ENCODE measurements around the gene GATA1.
A peak's percentile ranks its signal among the peaks of the same experiment; 100 is the strongest.

The GATA1 gene

DNA sequence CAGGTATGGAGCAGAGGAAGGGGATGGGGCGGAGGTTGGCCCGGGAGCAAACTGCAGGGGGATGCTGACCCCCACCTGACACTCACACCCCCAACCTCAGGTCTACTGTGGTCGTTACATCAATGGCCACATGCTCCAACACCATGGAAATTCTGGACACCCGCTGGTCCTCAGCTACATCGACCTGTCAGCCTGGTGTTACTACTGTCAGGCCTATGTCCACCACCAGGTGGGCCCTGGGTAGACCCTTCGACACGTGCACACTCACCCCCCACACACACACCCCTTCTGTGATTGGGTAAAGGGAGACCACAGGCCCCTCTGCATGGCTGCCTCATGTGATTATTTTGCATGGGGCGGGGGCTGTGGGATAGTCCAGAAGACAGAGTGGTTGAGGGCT, 37.7 kb downstream of the GATA1 start:
- Histone ChIP-seq H3K4ac (ENCODE audit: low read length) (no peak overlapping the region), H3K27me3 (ENCODE audit: control insufficient read depth in 3 of 3, insufficient read depth in 3 of 3, low read depth in 1 of 3, low read length in 3 of 3) (peaks cover 0 to 8% (median 0%) of the 10 kb centered on the region in 3 experiments), H4K8ac (ENCODE audit: low read depth, low read length) (no peak overlapping the region), H2BK5ac (ENCODE audit: low read length) (no peak overlapping the region), H3K79me1 (ENCODE audit: low read depth, low read length) (no peaks in the 10 kb centered on the region), H4K91ac (ENCODE audit: low read depth, low read length, poor library complexity) (no peak overlapping the region), H3K27ac (replicated peaks; ENCODE audit: low read length) (no peak overlapping the region), H3K36me3 (replicated peaks in 1 of 2; ENCODE audit: control insufficient read depth in 2 of 2, insufficient read depth in 2 of 2, low read length in 2 of 2) (peaks cover 14 to 56% of the 10 kb centered on the region in 2 donors), H3K9ac (ENCODE audit: low read depth, low read length, poor library complexity) (peak overlapping the region; percentile 4), H3K4me2 (ENCODE audit: insufficient read depth, low read length, poor library complexity, severe bottlenecking) (no peak overlapping the region), H3K14ac (ENCODE audit: low read length) (no peak overlapping the region), H2BK15ac (ENCODE audit: low read length) (no peak overlapping the region), H3K9me3 (replicated peaks in 1 of 2; ENCODE audit: control insufficient read depth in 2 of 2, insufficient read depth in 1 of 2, low read depth in 1 of 2, low read length in 2 of 2) (peaks cover 0 to 2% of the 10 kb centered on the region in 2 donors), H2BK120ac (ENCODE audit: low read depth, low read length) (no peak overlapping the region), H2AFZ (ENCODE audit: low read length) (no peak overlapping the region), H3K18ac (ENCODE audit: low read length) (no peak overlapping the region), H2BK12ac (ENCODE audit: low read length) (no peak overlapping the region), H3K4me1 (ENCODE audit: control insufficient read depth in 2 of 2, insufficient read depth in 1 of 2, low read depth in 1 of 2, low read length in 2 of 2) (no peaks in the 10 kb centered on the region), H3K23ac (ENCODE audit: low read depth, low read length, poor library complexity) (no peak overlapping the region), H2AK5ac (ENCODE audit: low read depth, low read length) (no peak overlapping the region), H3K4me3 (ENCODE audit: low read length in 2 of 2) (no peak overlapping the region)
- no peak for DNase-seq (ENCODE audit: low spot score)
- no CpG with 5 or more reads among the region's 8 CpGs for WGBS, 2 donors (ENCODE audit: extremely low coverage in 2 of 2, insufficient read length in 2 of 2, insufficient replicate concordance in 1 of 2)

DNA sequence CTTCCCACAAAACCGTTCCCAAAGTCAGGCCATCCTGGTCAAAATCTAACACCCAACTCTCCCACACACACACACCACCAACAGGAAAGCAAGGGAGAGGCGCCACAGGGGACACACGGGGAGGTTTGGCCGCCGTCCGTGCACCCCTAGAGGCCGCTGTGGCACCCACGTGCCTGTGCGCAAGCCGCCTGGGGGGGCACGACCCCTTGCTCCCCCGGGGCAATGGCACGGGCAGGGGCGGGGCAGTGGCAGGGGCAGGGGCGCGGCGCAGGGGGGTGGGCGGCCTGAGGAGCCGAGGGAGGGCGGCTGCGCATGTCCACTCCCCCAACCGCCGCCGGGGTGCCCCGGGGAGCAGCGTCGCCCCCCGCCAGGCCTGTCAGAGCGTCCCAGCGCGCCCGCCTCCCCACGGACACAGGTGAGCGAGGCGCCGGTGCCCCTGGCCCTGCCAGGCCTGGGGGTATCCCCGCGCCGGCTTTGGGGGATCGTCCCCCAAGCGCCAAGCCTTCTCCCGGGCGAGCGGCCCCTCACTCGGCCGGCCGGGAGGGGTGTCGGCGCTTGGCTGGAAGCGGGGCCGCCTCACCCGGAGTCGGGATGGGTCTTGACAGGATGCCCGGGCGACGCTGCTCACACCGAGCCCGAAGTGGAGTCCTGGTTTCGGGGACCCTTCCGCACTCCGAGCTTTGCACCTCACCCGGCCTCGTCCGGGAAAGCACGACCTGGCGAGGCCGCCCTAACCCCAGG, 39.9 kb downstream of the GATA1 start, which contains the start of gene ERAS:
TSS of gene ERAS (plus strand) at position 379 of the 741 bp plus-strand sequence. CDS start 2,611 bp downstream, outside the sequence.
- H3K79me1 ChIP-seq (ENCODE audit: low read depth, low read length), result no peaks in the 10 kb centered on the region
- H4K91ac ChIP-seq (ENCODE audit: low read depth, low read length, poor library complexity), result no peak within 1 kb of the TSS
- H2AFZ ChIP-seq (ENCODE audit: low read length), result no peak within 1 kb of the TSS
- no peaks in the 10 kb centered on the region for H3K4me1 ChIP-seq (ENCODE audit: control insufficient read depth in 2 of 2, insufficient read depth in 1 of 2, low read depth in 1 of 2, low read length in 2 of 2)
- no CpG with 5 or more reads among the region's 67 CpGs for WGBS, 2 donors (ENCODE audit: extremely low coverage in 2 of 2, insufficient read length in 2 of 2, insufficient replicate concordance in 1 of 2)
- H2AK5ac ChIP-seq (ENCODE audit: low read depth, low read length), result no peak within 1 kb of the TSS
- no peak within 1 kb of the TSS for H3K14ac ChIP-seq (ENCODE audit: low read length)
- H2BK12ac ChIP-seq (ENCODE audit: low read length), result no peak within 1 kb of the TSS
- H2BK5ac ChIP-seq (ENCODE audit: low read length), result no peak within 1 kb of the TSS
- no peak within 1 kb of the TSS for H3K4me3 ChIP-seq (ENCODE audit: low read length in 2 of 2)
- H4K8ac ChIP-seq (ENCODE audit: low read depth, low read length), result no peak within 1 kb of the TSS
- H2BK15ac ChIP-seq (ENCODE audit: low read length), result no peak within 1 kb of the TSS
- no peak within 1 kb of the TSS for H3K27ac ChIP-seq (replicated peaks; ENCODE audit: low read length)
- H3K23ac ChIP-seq (ENCODE audit: low read depth, low read length, poor library complexity), result no peak within 1 kb of the TSS
- H3K36me3 ChIP-seq (replicated peaks in 1 of 2; ENCODE audit: control insufficient read depth in 2 of 2, insufficient read depth in 2 of 2, low read length in 2 of 2), result peaks cover 9 to 42% of the 10 kb centered on the region in 2 donors
- no peak within 1 kb of the TSS for H3K4me2 ChIP-seq (ENCODE audit: insufficient read depth, low read length, poor library complexity, severe bottlenecking)
- H2BK120ac ChIP-seq (ENCODE audit: low read depth, low read length), result no peak within 1 kb of the TSS
- no peak for DNase-seq (ENCODE audit: low spot score)
- H3K9me3 ChIP-seq (replicated peaks in 1 of 2; ENCODE audit: control insufficient read depth in 2 of 2, insufficient read depth in 1 of 2, low read depth in 1 of 2, low read length in 2 of 2), result peaks cover 0 to 2% of the 10 kb centered on the region in 2 donors
- no peak within 1 kb of the TSS for H3K9ac ChIP-seq (ENCODE audit: low read depth, low read length, poor library complexity)
- peaks cover 0 to 27% (median 2%) of the 10 kb centered on the region in 3 experiments for H3K27me3 ChIP-seq (ENCODE audit: control insufficient read depth in 3 of 3, insufficient read depth in 3 of 3, low read depth in 1 of 3, low read length in 3 of 3)
- H3K4ac ChIP-seq (ENCODE audit: low read length), result no peak within 1 kb of the TSS
- no peak within 1 kb of the TSS for H3K18ac ChIP-seq (ENCODE audit: low read length)

DNA sequence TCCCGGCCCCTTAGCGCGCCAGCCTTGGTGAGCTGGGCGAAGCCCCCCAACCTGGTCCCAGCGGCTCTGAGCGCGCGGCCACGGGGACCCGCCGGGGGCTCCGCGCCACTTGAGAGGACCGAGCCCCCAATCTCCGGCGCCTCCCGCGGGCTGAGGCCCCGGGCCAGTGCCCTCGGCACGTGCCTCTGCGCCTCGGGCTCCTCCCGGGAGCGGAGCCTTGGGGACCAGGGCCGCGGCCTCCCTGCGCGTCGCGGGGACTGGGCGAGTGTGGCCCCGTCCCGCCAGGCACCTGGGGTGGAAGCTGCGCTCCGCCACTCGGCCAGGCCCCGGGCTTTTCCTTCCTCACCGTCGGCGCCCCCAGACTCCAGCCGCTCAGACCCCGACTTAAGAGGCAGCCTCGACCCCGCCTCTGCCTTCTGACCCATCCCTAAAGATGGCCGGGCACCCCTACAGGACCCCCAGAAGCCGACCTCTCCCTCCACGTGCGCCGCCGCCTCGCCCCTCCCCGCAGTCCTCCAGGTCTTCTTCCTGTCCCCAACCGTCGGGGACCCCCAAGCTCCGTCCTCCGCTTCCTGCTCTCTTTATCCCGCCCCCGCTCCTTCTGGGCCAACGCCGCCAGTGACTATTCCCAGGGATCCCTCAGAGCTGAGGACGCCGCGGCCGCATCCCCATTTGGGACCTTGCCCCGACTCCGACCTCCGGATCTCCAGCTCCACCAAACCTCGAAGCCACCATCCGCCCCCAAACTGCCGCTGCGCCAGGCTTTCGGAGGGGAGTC, 40.7 kb downstream of the GATA1 start:
- WGBS, 2 donors (ENCODE audit: extremely low coverage in 2 of 2, insufficient read length in 2 of 2, insufficient replicate concordance in 1 of 2), result no CpG with 5 or more reads among the region's 73 CpGs
- Histone ChIP-seq H3K9me3 (replicated peaks in 1 of 2; ENCODE audit: control insufficient read depth in 2 of 2, insufficient read depth in 1 of 2, low read depth in 1 of 2, low read length in 2 of 2) (peaks cover 0 to 2% of the 10 kb centered on the region in 2 donors), H3K9ac (ENCODE audit: low read depth, low read length, poor library complexity) (no peak overlapping the region), H3K23ac (ENCODE audit: low read depth, low read length, poor library complexity) (no peak overlapping the region), H2AFZ (ENCODE audit: low read length) (no peak overlapping the region), H4K8ac (ENCODE audit: low read depth, low read length) (no peak overlapping the region), H3K27me3 (ENCODE audit: control insufficient read depth in 3 of 3, insufficient read depth in 3 of 3, low read depth in 1 of 3, low read length in 3 of 3) (peaks cover 0 to 34% (median 3%) of the 10 kb centered on the region in 3 experiments), H2BK120ac (ENCODE audit: low read depth, low read length) (no peak overlapping the region), H3K18ac (ENCODE audit: low read length) (no peak overlapping the region), H3K4me1 (ENCODE audit: control insufficient read depth in 2 of 2, insufficient read depth in 1 of 2, low read depth in 1 of 2, low read length in 2 of 2) (no peaks in the 10 kb centered on the region), H3K4me3 (ENCODE audit: low read length in 2 of 2) (no peak overlapping the region), H2BK15ac (ENCODE audit: low read length) (no peak overlapping the region), H2BK12ac (ENCODE audit: low read length) (no peak overlapping the region), H3K4ac (ENCODE audit: low read length) (no peak overlapping the region), H3K27ac (replicated peaks; ENCODE audit: low read length) (no peak overlapping the region), H3K4me2 (ENCODE audit: insufficient read depth, low read length, poor library complexity, severe bottlenecking) (no peak overlapping the region), H2BK5ac (ENCODE audit: low read length) (no peak overlapping the region), H3K36me3 (replicated peaks in 1 of 2; ENCODE audit: control insufficient read depth in 2 of 2, insufficient read depth in 2 of 2, low read length in 2 of 2) (peaks cover 9 to 37% of the 10 kb centered on the region in 2 donors), H3K79me1 (ENCODE audit: low read depth, low read length) (no peaks in the 10 kb centered on the region), H3K14ac (ENCODE audit: low read length) (no peak overlapping the region), H4K91ac (ENCODE audit: low read depth, low read length, poor library complexity) (no peak overlapping the region), H2AK5ac (ENCODE audit: low read depth, low read length) (no peak overlapping the region)
- no peak for DNase-seq (ENCODE audit: low spot score)

DNA sequence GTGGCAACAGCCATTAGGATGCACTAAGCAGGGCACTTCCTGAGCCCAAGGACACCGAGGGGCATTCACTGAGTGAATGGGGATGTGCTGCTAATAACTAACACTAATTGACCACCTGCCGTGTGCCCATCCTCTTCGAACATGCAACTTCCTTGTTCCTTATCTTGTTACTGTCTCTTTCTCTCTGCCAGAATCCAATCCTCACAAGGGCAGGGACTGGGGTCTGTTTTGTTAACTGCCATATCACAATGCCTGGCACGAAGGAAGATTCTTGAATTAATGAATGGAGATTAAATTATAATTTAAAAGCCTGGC, 41.2 kb downstream of the GATA1 start:
- Histone ChIP-seq H3K14ac (ENCODE audit: low read length) (no peak overlapping the region), H3K4me3 (ENCODE audit: low read length in 2 of 2) (no peak overlapping the region), H3K36me3 (replicated peaks in 1 of 2; ENCODE audit: control insufficient read depth in 2 of 2, insufficient read depth in 2 of 2, low read length in 2 of 2) (peaks cover 9 to 32% of the 10 kb centered on the region in 2 donors), H3K4me1 (ENCODE audit: control insufficient read depth in 2 of 2, insufficient read depth in 1 of 2, low read depth in 1 of 2, low read length in 2 of 2) (no peaks in the 10 kb centered on the region), H2AK5ac (ENCODE audit: low read depth, low read length) (no peak overlapping the region), H2BK120ac (ENCODE audit: low read depth, low read length) (no peak overlapping the region), H3K9ac (ENCODE audit: low read depth, low read length, poor library complexity) (no peak overlapping the region), H3K79me1 (ENCODE audit: low read depth, low read length) (no peaks in the 10 kb centered on the region), H4K91ac (ENCODE audit: low read depth, low read length, poor library complexity) (no peak overlapping the region), H3K4me2 (ENCODE audit: insufficient read depth, low read length, poor library complexity, severe bottlenecking) (no peak overlapping the region), H4K8ac (ENCODE audit: low read depth, low read length) (no peak overlapping the region), H3K18ac (ENCODE audit: low read length) (no peak overlapping the region), H3K23ac (ENCODE audit: low read depth, low read length, poor library complexity) (no peak overlapping the region), H3K27ac (replicated peaks; ENCODE audit: low read length) (no peak overlapping the region), H2BK5ac (ENCODE audit: low read length) (no peak overlapping the region), H2AFZ (ENCODE audit: low read length) (no peak overlapping the region), H2BK15ac (ENCODE audit: low read length) (no peak overlapping the region), H3K9me3 (replicated peaks in 1 of 2; ENCODE audit: control insufficient read depth in 2 of 2, insufficient read depth in 1 of 2, low read depth in 1 of 2, low read length in 2 of 2) (peaks cover 0 to 2% of the 10 kb centered on the region in 2 donors), H2BK12ac (ENCODE audit: low read length) (no peak overlapping the region), H3K4ac (ENCODE audit: low read length) (no peak overlapping the region), H3K27me3 (ENCODE audit: control insufficient read depth in 3 of 3, insufficient read depth in 3 of 3, low read depth in 1 of 3, low read length in 3 of 3) (peaks cover 0 to 38% (median 3%) of the 10 kb centered on the region in 3 experiments)
- WGBS, 2 donors (ENCODE audit: extremely low coverage in 2 of 2, insufficient read length in 2 of 2, insufficient replicate concordance in 1 of 2), result no CpG with 5 or more reads among the region's 4 CpGs
- DNase-seq (ENCODE audit: low spot score), result no peak

Data from neuronal stem cell (in vitro differentiated cells).